Left lung (tissue), 10 donors: Measurements from ENCODE around the gene MAN1B1. TPM values are rescaled to one million over a fixed set of nuclear protein-coding genes. Genes with fewer than 3 reads are reported as not detected.

Experiments used
- ATAC-seq: fragments of 200-7000 bp; cut with Tn5 transposase; one replicate; pipeline ENCODE4 v1.9.1; 2020; ENCODE audit warnings: moderate library complexity
- DNase-seq, 4 donors: peaks; one replicate each; pipeline ENCODE4 v3.0.0-alpha.2; 2013 to 2020
- H3K27ac ChIP-seq, 2 donors: fragments of 200-600 bp; sonication (generic) in 1 of 2; one replicate each; pipeline versions ENCODE4 v1.5.0 to v1.8.0; 2020 to 2021
- H3K27me3 ChIP-seq, 2 donors: fragments of 200-600 bp; sonication (generic) in 1 of 2; one replicate each; pipeline versions ENCODE4 v1.5.0 to v1.8.0; 2020 to 2021
- H3K36me3 ChIP-seq, 2 donors: fragments of 200-600 bp; sonication (generic) in 1 of 2; one replicate each; pipeline versions ENCODE4 v1.5.0 to v1.8.0; 2020 to 2021
- H3K4me1 ChIP-seq, 2 donors: fragments of 200-600 bp; one replicate each; pipeline ENCODE4 v1.8.0; 2021
- H3K4me3 ChIP-seq, 2 donors: fragments of 200-600 bp; sonication (generic) in 1 of 2; one replicate each; pipeline versions ENCODE4 v1.5.0 to v1.8.0; 2020 to 2021; ENCODE audit warnings: mild to moderate bottlenecking in 1 of 2
- H3K9me3 ChIP-seq, 2 donors: fragments of 200-600 bp; sonication (generic) in 1 of 2; one replicate each; pipeline versions ENCODE4 v1.5.0 to v1.8.0; 2020 to 2021
- CTCF ChIP-seq, 2 donors: fragments of 200-600 bp; sonication (generic) in 1 of 2; IDR thresholded peaks; one replicate each; pipeline versions ENCODE4 v1.5.0 to v1.8.0; 2021; ENCODE audit warnings: antibody characterized with exemption in 2 of 2
- intact Hi-C, 2 donors: fragments of 100-400 bp; cut with DNase I; formaldehyde crosslinking; loops; one replicate each; pipeline versions ENCODE4 v1.11.2 to v1.14.2; 2022
- polyA plus RNA-seq, 6 donors: library from polyadenylated mRNA; unstranded; fragments of 120-200 nt; gene quantifications; one replicate each; pipeline ENCODE4 v1.2.1, GENCODE V29; 2013; ENCODE audit not compliant: insufficient read length in 6 of 6
- total RNA-seq, 2 donors: library from RNA; stranded (reverse); fragmentation: NEBNext Ultra II Directional; extraction: Animal tissue kit (Norgen Biotek cat#: 25700); gene quantifications; one replicate each; pipeline ENCODE4 v1.2.1, GENCODE V29; 2021
- donor health status: DM: no; HTN: yes; CAD: no.
- donor health status: DM: no; HTN: no; CAD: no.

Gene MAN1B1
- total and polyA plus RNA-seq, 8 donors = 51.5 to 74.9 (median 64.8) TPM

GRCh38 chr9:137044037-137044436 is 42.7 kb upstream of the MAN1B1 start:
- Histone ChIP-seq H3K4me3 (peak overlapping the region in 1 of 2 donors; percentile 53), H3K9me3 (no peaks in the 10 kb centered on the region), H3K4me1 (peaks cover 19 to 50% of the 10 kb centered on the region in 2 donors), H3K27me3 (peaks cover 19 to 64% of the 10 kb centered on the region in 2 donors), H3K27ac (peak overlapping the region; percentile 59 to 62), H3K36me3 (peaks cover 0 to 18% of the 10 kb centered on the region in 2 donors)
- intact Hi-C loops = no loop called here
- no peak for ATAC-seq
- DNase-seq = no peak
- TF ChIP-seq CTCF (IDR thresholded peaks at IDR 0.05) = no peak

- Histone ChIP-seq H3K36me3 (peaks cover 0 to 12% of the 10 kb centered on the region in 2 donors), H3K4me1 (peaks cover 19 to 50% of the 10 kb centered on the region in 2 donors), H3K27me3 (peaks cover 25 to 70% of the 10 kb centered on the region in 2 donors), H3K27ac (peak overlapping the region; percentile 59 to 62), H3K9me3 (no peaks in the 10 kb centered on the region), H3K4me3 (peak overlapping the region; percentile 36 to 53)
- DNase-seq = no peak
- no peak for TF ChIP-seq CTCF (IDR thresholded peaks at IDR 0.05)
- intact Hi-C loops = no loop called here
- peak; percentile 29 for ATAC-seq
Observed at GRCh38 chr9:137044502-137045177, 42.1 kb upstream of the MAN1B1 start.

- Histone ChIP-seq H3K27me3 (peaks cover 27 to 78% of the 10 kb centered on the region in 2 donors), H3K36me3 (peaks cover 0 to 5% of the 10 kb centered on the region in 2 donors), H3K9me3 (no peaks in the 10 kb centered on the region), H3K4me1 (peaks cover 19 to 47% of the 10 kb centered on the region in 2 donors), H3K27ac (peak overlapping the region; percentile 39 to 65), H3K4me3 (peak overlapping the region; percentile 40 to 53)
- DNase-seq (no peak), ATAC-seq (peak; percentile 5)
- no peak for TF ChIP-seq CTCF (IDR thresholded peaks at IDR 0.05)
- intact Hi-C loops = no loop called here
Observed at GRCh38 chr9:137045294-137046087, 41.3 kb upstream of the MAN1B1 start.

- Histone ChIP-seq H3K4me1 (peaks cover 19 to 40% of the 10 kb centered on the region in 2 donors), H3K27ac (peak within 1 kb of the TSS; percentile 39 to 65), H3K27me3 (peaks cover 27 to 86% of the 10 kb centered on the region in 2 donors), H3K4me3 (peak within 1 kb of the TSS; percentile 40 to 53), H3K36me3 (no peaks in the 10 kb centered on the region), H3K9me3 (no peaks in the 10 kb centered on the region)
- peak; percentile 47 to 93 (median 80) for DNase-seq
- TF ChIP-seq CTCF (IDR thresholded peaks at IDR 0.05) = peak; percentile 77 to 87
- peak; percentile 87 for ATAC-seq
- intact Hi-C loops = no loop called here
Observed at GRCh38 chr9:137046088-137046787, 40.5 kb upstream of the MAN1B1 start, which contains the start of gene NPDC1. TSS of gene NPDC1 (minus strand) at chr9:137046177. CDS start at chr9:137045989, 188 bp downstream.
